GM19238 (cell line): ENCODE results near the gene BCAP31.

Experiments
- DNase-seq: peaks from one replicate; pipeline ENCODE4 v3.0.0; 2011; ENCODE audit warnings: low spot score; ENCODE audit not compliant: insufficient read length

BCAP31 gene

DNA sequence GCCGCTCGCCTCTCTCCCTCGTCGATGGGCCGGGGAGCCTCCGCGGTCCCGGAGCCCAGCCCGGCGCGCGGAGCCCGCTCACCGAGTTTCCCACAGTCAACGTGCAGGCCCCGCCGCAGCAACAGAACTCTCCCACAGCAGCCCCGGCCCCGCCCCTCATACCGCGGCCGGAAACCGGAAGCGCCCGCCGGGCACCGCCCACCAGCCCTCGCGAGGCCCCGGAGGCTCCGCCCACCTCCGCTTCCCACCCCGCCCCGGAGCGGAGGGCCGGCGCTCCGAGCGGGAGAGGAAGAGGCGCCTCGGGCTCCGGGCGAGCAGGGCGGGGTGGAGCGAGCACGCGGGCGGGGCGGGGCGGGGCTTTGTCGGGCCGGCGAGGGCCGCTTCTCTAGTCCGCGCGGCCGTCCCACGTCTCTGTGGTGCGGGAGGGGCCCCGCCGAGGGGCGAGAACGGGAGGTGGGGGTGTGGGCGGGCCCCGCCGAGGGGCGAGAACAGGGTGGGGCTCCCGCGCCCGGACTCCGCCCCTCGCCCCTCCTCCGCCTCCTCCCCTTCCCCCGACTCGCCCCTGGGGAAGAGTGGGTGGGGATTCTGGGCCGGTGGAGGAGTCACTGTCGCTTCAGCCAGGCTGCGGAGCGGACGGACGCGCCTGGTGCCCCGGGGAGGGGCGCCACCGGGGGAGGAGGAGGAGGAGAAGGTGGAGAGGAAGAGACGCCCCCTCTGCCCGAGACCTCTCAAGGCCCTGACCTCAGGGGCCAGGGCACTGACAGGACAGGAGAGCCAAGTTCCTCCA lies at the start of gene BCAP31, which contains the start of gene ABCD1:
TSS of gene BCAP31 (minus strand) at position 136 of the 787 bp plus-strand sequence. CDS start 1,143 bp downstream, outside the sequence.
TSS of gene ABCD1 (plus strand) at position 605 of the 787 bp plus-strand sequence. CDS start 411 bp downstream, outside the sequence.
- peak; percentile 88 for DNase-seq

GRCh38 chrX:153773218-153773611 lies 49.0 kb upstream of the BCAP31 start:
- no peak for DNase-seq

DNA sequence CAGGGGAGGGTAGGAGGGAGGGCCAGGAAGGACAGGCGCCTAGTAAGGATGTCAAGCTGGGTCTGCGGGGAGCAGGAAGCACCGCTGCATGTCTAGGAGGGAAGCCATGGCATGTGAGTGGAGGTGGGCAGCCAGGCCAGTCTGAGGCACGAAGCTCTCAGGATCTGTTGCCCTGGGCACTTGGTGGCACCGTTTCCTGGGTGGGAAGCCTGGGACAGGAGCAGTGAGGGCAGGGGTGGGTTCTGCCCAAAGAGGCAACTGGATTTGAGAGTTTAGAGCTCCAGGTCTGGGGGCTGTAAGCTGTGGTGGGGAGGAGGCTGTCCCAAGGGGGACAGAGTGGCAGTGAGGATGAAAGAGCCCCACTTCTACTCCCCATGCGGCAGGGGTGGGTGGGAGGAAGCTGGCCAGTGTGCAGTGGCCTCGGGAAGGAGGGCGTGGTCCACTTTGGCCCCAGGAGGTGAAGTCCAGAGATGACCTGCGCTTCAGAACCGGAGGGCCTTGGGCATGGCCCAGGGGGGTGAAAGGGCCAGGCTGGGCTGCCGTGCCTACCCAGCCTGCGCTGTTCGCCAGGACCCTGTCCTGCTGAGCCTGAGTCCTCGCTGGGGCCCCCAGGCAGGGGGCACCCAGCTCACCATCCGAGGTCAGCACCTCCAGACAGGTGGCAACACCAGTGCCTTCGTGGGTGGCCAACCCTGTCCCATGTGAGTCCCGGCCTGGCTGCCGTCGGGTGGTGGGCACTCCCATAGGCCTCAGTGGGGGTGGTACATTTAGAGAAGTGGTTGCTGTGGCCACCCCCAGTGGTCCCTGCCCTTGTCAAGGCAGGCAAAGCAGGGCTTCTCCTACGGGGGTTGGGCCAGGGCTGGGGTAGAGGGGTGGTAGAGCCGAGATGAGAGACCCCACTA lies 48.4 kb upstream of the BCAP31 start:
- DNase-seq = no peak

GRCh38 chrX:153771415-153772315 lies 47.5 kb upstream of the BCAP31 start:
- no peak for DNase-seq

DNA sequence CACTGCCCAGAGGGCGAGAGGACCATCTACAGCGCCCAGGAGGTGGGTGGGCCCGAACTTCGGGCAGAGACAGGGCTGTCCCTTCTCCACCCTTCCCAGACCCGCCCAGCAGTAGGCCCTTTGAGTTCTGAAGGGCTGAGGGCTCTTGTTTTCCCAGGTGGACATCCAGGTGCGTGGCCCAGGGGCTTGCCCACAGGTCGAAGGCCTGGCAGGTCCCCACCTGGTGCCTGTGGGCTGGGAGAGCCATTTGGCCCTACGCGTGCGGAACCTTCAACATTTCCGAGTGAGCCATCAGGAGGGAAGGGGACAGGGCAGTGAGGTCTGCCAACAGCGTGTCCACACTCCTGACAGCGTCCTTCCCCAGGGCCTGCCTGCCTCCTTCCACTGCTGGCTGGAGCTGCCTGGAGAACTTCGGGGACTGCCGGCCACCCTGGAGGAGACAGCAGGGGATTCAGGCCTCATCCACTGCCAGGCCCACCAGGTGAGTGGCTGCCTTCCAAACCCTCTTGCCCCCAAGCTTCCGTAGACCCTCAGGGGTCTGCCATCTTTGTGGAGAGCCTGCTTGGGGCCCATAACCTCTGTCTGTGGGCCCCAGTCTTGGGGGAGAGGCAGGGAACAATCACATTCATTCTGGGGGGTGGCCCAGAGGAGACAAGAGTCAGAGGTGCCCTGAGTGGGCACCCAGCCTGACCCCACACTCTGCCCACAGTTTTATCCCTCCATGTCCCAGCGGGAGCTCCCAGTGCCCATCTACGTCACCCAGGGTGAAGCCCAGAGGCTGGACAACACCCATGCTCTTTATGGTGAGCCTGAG lies 46.6 kb upstream of the BCAP31 start:
- no peak for DNase-seq

- no peak for DNase-seq
These were observed 45.8 kb upstream of the BCAP31 start for GRCh38 chrX:153769865-153770600.

DNA sequence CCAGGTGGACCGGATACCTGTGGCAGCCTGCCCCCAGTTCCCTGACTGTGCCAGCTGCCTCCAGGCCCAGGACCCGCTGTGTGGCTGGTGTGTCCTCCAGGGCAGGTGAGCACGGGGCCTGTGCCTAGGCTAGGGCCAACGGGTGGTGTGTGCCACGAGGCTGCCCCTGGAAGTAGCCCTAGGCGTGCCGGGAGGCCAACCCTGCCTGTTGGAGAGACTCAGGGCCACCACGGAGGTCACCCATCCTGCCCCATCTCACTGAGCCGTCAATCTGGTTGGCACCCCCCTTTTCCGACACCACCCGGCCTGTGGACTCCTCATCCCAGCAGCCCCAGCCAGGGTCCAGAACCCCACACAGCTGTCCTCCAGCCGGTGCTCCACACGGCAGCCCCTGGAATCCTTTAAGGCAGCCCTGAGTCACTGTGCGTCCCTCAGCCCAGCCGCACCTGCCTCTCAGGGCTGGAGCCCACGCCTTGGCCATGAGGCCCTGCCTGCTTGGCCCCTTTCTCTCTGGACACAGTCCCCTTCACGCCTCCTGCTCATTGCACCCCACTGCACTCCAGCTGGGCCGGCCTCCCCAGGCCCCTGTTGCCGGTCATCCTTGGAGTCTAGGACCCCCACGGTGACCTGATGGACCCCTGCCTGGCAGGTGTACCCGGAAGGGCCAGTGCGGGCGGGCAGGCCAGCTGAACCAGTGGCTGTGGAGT lies 45.1 kb upstream of the BCAP31 start:
- no peak for DNase-seq

DNA sequence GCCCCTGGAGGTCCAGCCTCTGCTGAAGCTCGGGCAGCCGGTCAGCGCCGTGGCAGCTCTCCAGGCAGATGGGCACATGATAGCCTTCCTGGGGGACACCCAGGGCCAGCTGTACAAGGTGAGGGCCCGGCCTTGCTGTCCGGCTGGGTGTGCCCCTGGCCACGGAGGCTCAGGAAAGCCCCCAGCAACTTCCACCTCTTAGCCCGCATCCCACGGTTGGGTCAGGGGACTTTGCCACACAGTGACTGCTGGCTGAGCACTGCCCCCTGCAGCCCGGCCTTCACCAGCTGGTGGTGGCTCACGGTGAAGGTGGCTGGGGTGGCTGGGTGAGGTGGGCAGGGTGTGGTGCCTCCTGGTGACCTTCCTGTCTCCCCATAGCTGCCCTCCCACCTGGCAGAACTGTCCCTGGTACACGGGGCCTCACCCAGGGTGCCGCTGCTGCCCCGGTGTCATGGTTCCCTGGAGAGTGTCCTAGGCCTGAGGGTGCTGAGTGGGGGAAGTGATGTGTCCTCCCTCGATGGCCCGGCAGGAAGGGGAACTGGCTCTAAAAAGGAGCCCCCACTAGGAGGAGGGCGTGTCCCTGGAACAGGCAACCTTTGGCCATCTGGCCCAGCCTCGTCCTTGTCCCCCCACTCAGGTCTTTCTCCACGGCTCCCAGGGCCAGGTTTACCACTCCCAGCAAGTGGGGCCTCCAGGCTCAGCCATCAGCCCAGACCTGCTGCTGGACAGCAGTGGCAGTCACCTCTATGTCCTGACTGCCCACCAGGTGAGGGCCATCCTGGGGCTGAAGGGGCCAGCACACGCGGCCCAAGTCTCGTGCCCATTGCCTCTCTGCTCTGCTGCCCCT lies 44.3 kb upstream of the BCAP31 start:
- DNase-seq = no peak

GRCh38 chrX:153767674-153768055 lies 43.5 kb upstream of the BCAP31 start:
- DNase-seq = no peak

GRCh38 chrX:153766871-153767673 lies 42.9 kb upstream of the BCAP31 start:
- no peak for DNase-seq

DNA sequence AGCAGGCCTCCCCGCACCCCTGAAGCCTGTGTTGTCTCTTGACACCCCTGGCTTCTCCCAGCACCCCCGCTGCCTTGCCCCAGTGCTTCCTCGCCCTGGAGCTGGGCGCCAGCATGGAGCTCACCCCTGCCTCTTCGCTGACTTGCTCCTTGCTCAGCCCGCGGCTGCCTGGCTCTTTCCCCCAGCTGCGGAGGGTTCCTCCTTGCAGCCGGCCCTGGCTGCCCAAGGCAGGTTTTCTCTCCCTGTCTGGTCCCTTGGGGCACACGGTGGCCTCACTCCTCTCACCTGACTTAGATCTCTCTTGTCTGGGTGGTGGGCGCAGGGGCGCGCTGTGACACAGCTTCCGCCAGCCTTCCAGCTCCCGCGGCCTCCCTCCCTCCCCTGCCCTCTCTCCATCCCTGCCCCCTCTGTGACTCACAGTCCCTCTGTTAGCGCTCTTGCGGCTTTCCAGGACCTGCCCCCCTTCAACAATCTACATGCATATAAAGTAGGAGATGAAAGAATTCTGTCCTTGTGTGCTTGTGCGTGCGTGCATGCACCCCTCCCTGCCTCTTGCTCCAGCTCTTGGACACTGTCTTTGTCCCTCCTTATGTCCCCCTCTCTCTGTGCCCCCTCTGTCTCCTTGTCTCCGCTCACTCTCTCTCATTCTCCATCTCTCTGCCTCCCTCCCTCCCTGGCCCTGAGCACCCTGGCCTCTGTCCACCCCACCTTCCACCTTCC lies 42.1 kb upstream of the BCAP31 start:
- DNase-seq = peak; percentile 7

GRCh38 chrX:153765138-153766079 lies 41.2 kb upstream of the BCAP31 start:
- no peak for DNase-seq

GRCh38 chrX:153764786-153765137 lies 40.6 kb upstream of the BCAP31 start:
- peak; percentile 1 for DNase-seq

DNA sequence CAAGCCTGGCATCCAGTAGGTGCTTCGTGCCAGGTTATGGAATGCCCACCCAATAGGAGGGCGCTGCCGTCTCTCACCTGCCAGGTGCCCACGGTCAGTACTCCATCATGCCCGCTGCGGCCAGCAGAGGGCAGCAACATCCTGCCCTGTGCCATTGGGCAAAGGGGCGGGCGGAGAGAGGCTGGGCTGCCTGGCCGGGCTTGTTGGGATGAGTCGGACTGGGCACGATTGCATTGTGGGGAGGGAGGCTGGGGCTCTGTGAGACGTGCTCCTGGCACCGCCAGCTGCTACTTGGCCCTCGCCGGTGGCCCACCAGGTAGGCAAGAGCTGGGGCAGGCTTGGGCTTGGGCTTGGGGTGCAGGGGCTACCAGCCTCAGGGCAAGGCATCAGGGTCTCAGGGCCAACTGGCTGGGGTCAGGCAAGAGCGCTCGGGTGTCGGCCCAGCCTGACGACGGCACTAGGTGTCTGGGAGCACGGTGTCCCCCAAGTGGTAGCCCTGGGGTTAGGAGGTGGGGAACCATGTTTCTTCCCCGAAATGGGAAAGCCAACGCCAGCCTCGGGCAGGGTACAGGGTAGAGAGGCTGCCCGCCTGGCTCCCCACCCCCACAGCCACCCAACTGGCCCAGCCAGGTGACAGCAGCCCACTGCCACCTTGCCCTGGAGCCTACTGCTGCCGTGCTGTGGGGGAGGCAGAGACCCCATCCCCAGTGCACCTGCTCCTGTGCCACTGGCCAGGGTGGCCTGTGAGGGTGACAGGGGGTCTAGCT lies 40.0 kb upstream of the BCAP31 start, which contains the start of gene PLXNB3:
TSS of gene PLXNB3 (plus strand) at position 261 of the 767 bp plus-strand sequence. CDS start 1,287 bp downstream, outside the sequence.
- peak; percentile 81 for DNase-seq
